Stomach (tissue), 9 donors: ENCODE results near the gene CIP2A. TPM values are rescaled to one million over a fixed set of nuclear protein-coding genes. Genes with fewer than 3 reads are reported as not detected.

Experiments
- DNase-seq, 2 donors: peaks; one replicate each; pipeline versions ENCODE4 v3.0.0 to v3.0.0-alpha.2; 2013 to 2019
- H3K27ac ChIP-seq, 5 donors: fragments of 200-600 bp in 4 of 5; sonication (generic) in 4 of 5; one replicate each; pipeline ENCODE4 v1.5.1; 2013 to 2019; ENCODE audit warnings: mild to moderate bottlenecking in 1 of 5, moderate library complexity in 1 of 5
- H3K27me3 ChIP-seq, 3 donors: fragments of 200-600 bp; sonication (generic); one replicate each; pipeline ENCODE4 v1.5.1; 2017 to 2019; ENCODE audit warnings: mixed run types in 1 of 3
- H3K36me3 ChIP-seq, 4 donors: fragments of 200-600 bp; sonication (generic); 1 replicate in 3 of 4; 2 replicates in 1 of 4; pipeline ENCODE4 v1.5.1; 2016 to 2019
- H3K4me1 ChIP-seq, 4 donors: fragments of 200-600 bp; sonication (generic); one replicate each; pipeline ENCODE4 v1.5.1; 2016 to 2019
- H3K4me3 ChIP-seq, 4 donors: fragments of 200-600 bp; sonication (generic) in 3 of 4; one replicate each; pipeline ENCODE4 v1.5.1; 2016 to 2019; ENCODE audit warnings: mild to moderate bottlenecking in 1 of 4
- H3K9me3 ChIP-seq, 4 donors: fragments of 200-600 bp; sonication (generic); one replicate each; pipeline ENCODE4 v1.5.1; 2016 to 2019
- EP300 ChIP-seq: sonication (generic); formaldehyde crosslinking; IDR thresholded peaks from one replicate; pipeline ENCODE4 v1.6.1; 2017; ENCODE audit warnings: antibody characterized with exemption
- POLR2A ChIP-seq, 4 donors: fragments of 450-650 bp; IDR thresholded peaks; one replicate each; pipeline ENCODE4 v1.6.1; 2016; ENCODE audit warnings: antibody characterized with exemption in 4 of 4, control low read depth in 2 of 4, mild to moderate bottlenecking in 1 of 4, moderate library complexity in 1 of 4
- POLR2AphosphoS5 ChIP-seq, 3 donors: sonication (generic); formaldehyde crosslinking; IDR thresholded peaks; one replicate each; pipeline ENCODE4 v1.6.1; 2016; ENCODE audit warnings: antibody characterized with exemption in 3 of 3
- WGBS, 5 donors: extraction: QIAGEN DNeasy Blood & Tissue Kit in 3 of 5; methylation state at CpG; one replicate each; pipeline versions ENCODE4 v1.1.5 to v1.1.7; 2013 to 2018; 5-methylcytosine and 5-hydroxymethylcytosine counted together
- intact Hi-C: fragments of 100-400 bp; cut with DNase I; formaldehyde crosslinking; loops from one replicate; pipeline ENCODE4 v1.15.1; 2023; ENCODE audit warnings: low total_unique reads
- polyA plus RNA-seq, 3 donors: library from polyadenylated mRNA; stranded (reverse); fragments of 200-250 nt; gene quantifications; one replicate each; pipeline ENCODE4 v1.2.3, GENCODE V29; 2013
- total RNA-seq, 5 donors: library from RNA; depleted of rRNA; stranded (reverse); fragments of >200 nt; gene quantifications; one replicate each; pipeline versions ENCODE4 v1.1.0 to v1.2.3, GENCODE V29; 2014 to 2016
- TF ChIP-seq, protein P1 (sequence below), 7 experiments: fragments of 450-650 bp in 4 of 7; fragments of 200-600 bp in 3 of 7; sonication (generic) in 3 of 7; IDR thresholded peaks; one replicate each; pipeline ENCODE4 v1.5.1; 2016 to 2019; ENCODE audit warnings: antibody characterized with exemption in 7 of 7, control low read depth in 2 of 7, mild to moderate bottlenecking in 1 of 7
- donor health status: healthy with polysubstance abuse.
- donor health status: Bipolar disorder and iron deficiency.
- donor health status: healthy.

CIP2A gene
- total and polyA plus RNA-seq, 8 donors = 0.58 to 26.4 (median 1.8) TPM; not detected in 1

- intact Hi-C loops = no loop called here
- TF ChIP-seq POLR2AphosphoS5 (IDR thresholded peaks at IDR 0.05) (no peak), EP300 (no peak), POLR2A (IDR thresholded peaks at IDR 0.05) (no peak)
- TF ChIP-seq, protein P1, sequence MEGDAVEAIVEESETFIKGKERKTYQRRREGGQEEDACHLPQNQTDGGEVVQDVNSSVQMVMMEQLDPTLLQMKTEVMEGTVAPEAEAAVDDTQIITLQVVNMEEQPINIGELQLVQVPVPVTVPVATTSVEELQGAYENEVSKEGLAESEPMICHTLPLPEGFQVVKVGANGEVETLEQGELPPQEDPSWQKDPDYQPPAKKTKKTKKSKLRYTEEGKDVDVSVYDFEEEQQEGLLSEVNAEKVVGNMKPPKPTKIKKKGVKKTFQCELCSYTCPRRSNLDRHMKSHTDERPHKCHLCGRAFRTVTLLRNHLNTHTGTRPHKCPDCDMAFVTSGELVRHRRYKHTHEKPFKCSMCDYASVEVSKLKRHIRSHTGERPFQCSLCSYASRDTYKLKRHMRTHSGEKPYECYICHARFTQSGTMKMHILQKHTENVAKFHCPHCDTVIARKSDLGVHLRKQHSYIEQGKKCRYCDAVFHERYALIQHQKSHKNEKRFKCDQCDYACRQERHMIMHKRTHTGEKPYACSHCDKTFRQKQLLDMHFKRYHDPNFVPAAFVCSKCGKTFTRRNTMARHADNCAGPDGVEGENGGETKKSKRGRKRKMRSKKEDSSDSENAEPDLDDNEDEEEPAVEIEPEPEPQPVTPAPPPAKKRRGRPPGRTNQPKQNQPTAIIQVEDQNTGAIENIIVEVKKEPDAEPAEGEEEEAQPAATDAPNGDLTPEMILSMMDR (IDR thresholded peaks at IDR 0.05) = no peak
- no peaks in the 10 kb centered on the region for H3K27me3 ChIP-seq
- no peaks in the 10 kb centered on the region for H3K9me3 ChIP-seq
- H3K36me3 ChIP-seq = no peaks in the 10 kb centered on the region
- no peak overlapping the region for H3K27ac ChIP-seq
- no peak for DNase-seq
- H3K4me1 ChIP-seq = no peaks in the 10 kb centered on the region
- H3K4me3 ChIP-seq = no peak overlapping the region
These were observed 62.1 kb downstream of the CIP2A start for GRCh38 chr3:108527109-108527508.

GRCh38 chr3:108525971-108526370, 63.3 kb downstream of the CIP2A start:
- H3K27ac ChIP-seq = no peak overlapping the region
- H3K4me1 ChIP-seq = no peaks in the 10 kb centered on the region
- H3K9me3 ChIP-seq = no peaks in the 10 kb centered on the region
- intact Hi-C loops = no loop called here
- no peak for TF ChIP-seq EP300
- no peak for TF ChIP-seq POLR2AphosphoS5 (IDR thresholded peaks at IDR 0.05)
- TF ChIP-seq, protein P1 (IDR thresholded peaks at IDR 0.05) = no peak
- no peak for TF ChIP-seq POLR2A (IDR thresholded peaks at IDR 0.05)
- WGBS, 5 donors = 91 to 96% (median 94%) methylated on average over 2 of the region's 2 CpGs
- H3K4me3 ChIP-seq = no peak overlapping the region
- H3K36me3 ChIP-seq = no peaks in the 10 kb centered on the region
- DNase-seq = no peak
- H3K27me3 ChIP-seq = no peaks in the 10 kb centered on the region

GRCh38 chr3:108525256-108525655, 64.0 kb downstream of the CIP2A start:
- 59 to 78% (median 69%) methylated on average over 2 of the region's 2 CpGs for WGBS, 5 donors
- no peak overlapping the region for H3K4me3 ChIP-seq
- intact Hi-C loops = no loop called here
- TF ChIP-seq EP300 = no peak
- no peak for TF ChIP-seq POLR2A (IDR thresholded peaks at IDR 0.05)
- no peak for TF ChIP-seq POLR2AphosphoS5 (IDR thresholded peaks at IDR 0.05)
- TF ChIP-seq, protein P1 (IDR thresholded peaks at IDR 0.05) = no peak
- DNase-seq = no peak
- H3K9me3 ChIP-seq = no peaks in the 10 kb centered on the region
- H3K36me3 ChIP-seq = no peaks in the 10 kb centered on the region
- H3K27ac ChIP-seq = no peak overlapping the region
- no peaks in the 10 kb centered on the region for H3K4me1 ChIP-seq
- H3K27me3 ChIP-seq = no peaks in the 10 kb centered on the region

- WGBS, 5 donors = 21 to 58% (median 41%) methylated on average over 2 of the region's 2 CpGs
- no peaks in the 10 kb centered on the region for H3K9me3 ChIP-seq
- no peak for TF ChIP-seq EP300
- no peak for TF ChIP-seq POLR2AphosphoS5 (IDR thresholded peaks at IDR 0.05)
- TF ChIP-seq, protein P1 (IDR thresholded peaks at IDR 0.05) = no peak
- TF ChIP-seq POLR2A (IDR thresholded peaks at IDR 0.05) = no peak
- DNase-seq = peak in 1 of 2 donors; percentile 17
- no peak overlapping the region for H3K27ac ChIP-seq
- H3K27me3 ChIP-seq = no peaks in the 10 kb centered on the region
- no peaks in the 10 kb centered on the region for H3K4me1 ChIP-seq
- H3K4me3 ChIP-seq = no peak overlapping the region
- intact Hi-C loops = no loop called here
- no peaks in the 10 kb centered on the region for H3K36me3 ChIP-seq
These were observed 64.7 kb downstream of the CIP2A start for GRCh38 chr3:108524537-108524936.
